Fibroblast of mammary gland (primary cell): ENCODE measurements around the gene TPPP.
A peak's percentile ranks its signal among the peaks of the same experiment; 100 is the strongest.

Experiments
- DNase-seq: peaks from one replicate; pipeline ENCODE4 v3.0.0-alpha.2; 2010; ENCODE audit warnings: low read depth
- H3K4me3 ChIP-seq: 2 replicates; pipeline ENCODE4 v1.5.1; 2011; ENCODE audit warnings: low read depth, mild to moderate bottlenecking, low read length, moderate library complexity; ENCODE audit not compliant: control insufficient read depth
- CTCF ChIP-seq: conservative IDR thresholded peaks from 2 replicates; pipeline ENCODE4 v1.5.1; 2011; ENCODE audit warnings: low read depth, low read length, inconsistent platforms; ENCODE audit not compliant: control insufficient read depth, insufficient read depth

Gene TPPP

GRCh38 chr5:612498-613424 lies 80.4 kb downstream of the TPPP start:
- peak overlapping the region; percentile 61 for H3K4me3 ChIP-seq
- no peak for TF ChIP-seq CTCF
- DNase-seq, result peak; percentile 12

- TF ChIP-seq CTCF, result no peak
- DNase-seq, result peak; percentile 74
- peak within 1 kb of the TSS; percentile 70 for H3K4me3 ChIP-seq
Measured at GRCh38 chr5:611731-612486, 81.2 kb downstream of the TPPP start, which contains the start of gene CEP72. CEP72 (plus strand) TSS chr5:612340; CDS start chr5:612362, 22 bp downstream.

- TF ChIP-seq CTCF, result no peak
- no peak for DNase-seq
Measured at GRCh38 chr5:610744-611730, 82.1 kb downstream of the TPPP start.

GRCh38 chr5:610011-610743 lies 83.0 kb downstream of the TPPP start:
- no peak for DNase-seq
- H3K4me3 ChIP-seq, result no peak overlapping the region
- TF ChIP-seq CTCF, result no peak

More at GRCh38 chr5:610744-611730, 82.1 kb downstream of the TPPP start:
- peak overlapping the region; percentile 70 for H3K4me3 ChIP-seq
